Fibroblast of mammary gland (primary cell): ENCODE results near the gene RTL1.

Experiments used
- DNase-seq: peaks from one replicate; pipeline ENCODE4 v3.0.0-alpha.2; 2010; ENCODE audit warnings: low read depth
- H3K4me3 ChIP-seq: 2 replicates; pipeline ENCODE4 v1.5.1; 2011; ENCODE audit warnings: low read depth, mild to moderate bottlenecking, low read length, moderate library complexity; ENCODE audit not compliant: control insufficient read depth
- CTCF ChIP-seq: conservative IDR thresholded peaks from 2 replicates; pipeline ENCODE4 v1.5.1; 2011; ENCODE audit warnings: low read depth, low read length, inconsistent platforms; ENCODE audit not compliant: control insufficient read depth, insufficient read depth

RTL1 gene

GRCh38 chr14:100888789-100889315 is 14.7 kb downstream of the RTL1 start:
- no peak overlapping the region for H3K4me3 ChIP-seq
- DNase-seq: no peak
- TF ChIP-seq CTCF: no peak

- TF ChIP-seq CTCF: no peak
- DNase-seq: no peak
- H3K4me3 ChIP-seq: no peak overlapping the region
These were observed 15.7 kb downstream of the RTL1 start for GRCh38 chr14:100887728-100888335.

GRCh38 chr14:100885617-100886016 is 17.9 kb downstream of the RTL1 start:
- DNase-seq: no peak
- peak; percentile 1 for TF ChIP-seq CTCF
- H3K4me3 ChIP-seq: no peak overlapping the region

GRCh38 chr14:100885196-100885595 is 18.3 kb downstream of the RTL1 start:
- no peak for TF ChIP-seq CTCF
- no peak for DNase-seq
- no peak overlapping the region for H3K4me3 ChIP-seq

- DNase-seq: no peak
- no peak overlapping the region for H3K4me3 ChIP-seq
- TF ChIP-seq CTCF: no peak
These were observed 19.1 kb downstream of the RTL1 start for GRCh38 chr14:100884456-100884855.

GRCh38 chr14:100883789-100884101 is 19.8 kb downstream of the RTL1 start:
- no peak overlapping the region for H3K4me3 ChIP-seq
- no peak for TF ChIP-seq CTCF
- DNase-seq: no peak
